K562 (cell line): ENCODE measurements around the gene NEUROG1. TPM values are rescaled to one million over a fixed set of nuclear protein-coding genes. Genes with fewer than 3 reads are reported as not detected.

Experiments used
- ATAC-seq: fragments of 200-7000 bp; cut with Tn5 transposase; 3 replicates; pipeline ENCODE4 v1.9.1; 2020; ENCODE audit warnings: moderate library complexity
- BruUV-seq: library from RNA; stranded (reverse); fragments of 400-500 nt; replicated peaks from 2 replicates; lab custom pipeline; 2021; lab: Mats Ljungman, UMichigan
- CTCF ChIA-PET: fragments of 300-600 bp; formaldehyde crosslinking; extraction: SDS; loops from one replicate; lab custom pipeline; 2021; ENCODE audit warnings: low intra/inter-chr PET ratio; lab: Yijun Ruan, JAX
- POLR2A ChIA-PET: fragments of 300-600, 350-650 bp; sonication (Branson Sonifier 250); formaldehyde crosslinking; extraction: SDS; loops from one replicate; lab custom pipeline; 2021; ENCODE audit warnings: antibody characterized with exemption, inconsistent platforms; lab: Yijun Ruan, JAX
- DNase-seq, 4 experiments: peaks; one replicate each; pipeline versions ENCODE4 v3.0.0 to v3.0.0-alpha.2; 2011 to 2018; ENCODE audit warnings: low spot score in 3 of 4, mixed read lengths in 3 of 4; ENCODE audit errors: extremely low read depth in 1 of 4
- FAIRE-seq: peaks from 2 replicates; lab custom pipeline; 2011; peaks lifted over from hg19 to GRCh38; lab: Jason Lieb, UNC
- H2AFZ ChIP-seq: 2 replicates; pipeline ENCODE4 v1.6.0; 2011; ENCODE audit warnings: low read depth, low read length, control low read depth, inconsistent platforms
- H3K27ac ChIP-seq: fragments of 200-600 bp; 3 replicates; pipeline ENCODE4 v1.8.0; 2011; ENCODE audit warnings: low read depth, mild to moderate bottlenecking, control low read depth, inconsistent platforms, low read length, moderate library complexity, mixed read lengths; ENCODE audit errors: extremely low read depth
- H3K27me3 ChIP-seq, 2 experiments: fragments of 300-600 bp in 1 of 2; 2 replicates in 1 of 2; 3 replicates in 1 of 2; pipeline versions ENCODE4 v1.6.0 to v1.8.0; 2011; ENCODE audit warnings: inconsistent platforms in 2 of 2, low read length in 2 of 2, mild to moderate bottlenecking in 1 of 2, mixed read lengths in 1 of 2, moderate library complexity in 1 of 2; ENCODE audit not compliant: control insufficient read depth in 2 of 2, insufficient read depth in 2 of 2
- H3K36me3 ChIP-seq: fragments of 300-600 bp; 3 replicates; pipeline ENCODE4 v1.8.0; 2011; ENCODE audit warnings: mild to moderate bottlenecking, low read length, inconsistent platforms; ENCODE audit not compliant: control insufficient read depth, insufficient read depth
- H3K4me1 ChIP-seq, 2 experiments: fragments of 200-600 bp in 1 of 2; replicated peaks in 1 of 2; 2 replicates in 1 of 2; 3 replicates in 1 of 2; pipeline versions ENCODE4 v1.5.1 to v1.8.0; 2011; ENCODE audit warnings: inconsistent platforms in 2 of 2, low read length in 2 of 2, mild to moderate bottlenecking in 1 of 2, mixed read lengths in 1 of 2, moderate library complexity in 1 of 2; ENCODE audit not compliant: control insufficient read depth in 2 of 2, insufficient read depth in 2 of 2
- H3K4me2 ChIP-seq: 2 replicates; pipeline ENCODE4 v1.6.1; 2011; ENCODE audit warnings: low read length, control low read depth, inconsistent platforms, mixed read lengths; ENCODE audit not compliant: insufficient read depth
- H3K4me3 ChIP-seq: fragments of 200-600 bp; sonication (generic), shearing (Covaris generic); 2 replicates; pipeline ENCODE4 v1.5.1; 2016; ENCODE audit warnings: control low read depth, inconsistent platforms
- H3K79me2 ChIP-seq: fragments of 200-600 bp; 3 replicates; pipeline ENCODE4 v1.8.0; 2011; ENCODE audit warnings: low read length, inconsistent platforms; ENCODE audit not compliant: control insufficient read depth, insufficient read depth
- H3K9ac ChIP-seq, 2 experiments: 2 replicates each; pipeline versions ENCODE4 v1.6.0 to v1.6.1; 2011; ENCODE audit warnings: low read depth in 2 of 2, low read length in 2 of 2, control low read depth in 1 of 2, inconsistent platforms in 1 of 2, mild to moderate bottlenecking in 1 of 2, mixed read lengths in 1 of 2; ENCODE audit not compliant: insufficient read depth in 1 of 2
- H3K9me1 ChIP-seq: one replicate; pipeline ENCODE4 v1.6.0; 2011; ENCODE audit warnings: inconsistent platforms, mild to moderate bottlenecking, low read length, moderate library complexity; ENCODE audit not compliant: control insufficient read depth, insufficient read depth
- H3K9me3 ChIP-seq: replicated peaks from 2 replicates; pipeline ENCODE4 v1.5.1; 2011; ENCODE audit warnings: low read depth, low read length, inconsistent platforms; ENCODE audit not compliant: control insufficient read depth, insufficient read depth
- H4K20me1 ChIP-seq: replicated peaks from 2 replicates; pipeline ENCODE4 v1.6.1; 2011; ENCODE audit warnings: low read length, inconsistent platforms, mixed read lengths; ENCODE audit not compliant: control insufficient read depth, insufficient read depth
- ELF4 ChIP-seq: fragments of 450-650 bp; formaldehyde crosslinking; IDR thresholded peaks from 2 replicates; pipeline ENCODE4 v1.4.0; 2022; ENCODE audit warnings: missing genetic modification characterization
- MEIS2 ChIP-seq: fragments of 450-650 bp; IDR thresholded peaks from 2 replicates; pipeline ENCODE4 v1.6.1; 2014; ENCODE audit warnings: mild to moderate bottlenecking; ENCODE audit not compliant: partially characterized antibody
- SIRT6 ChIP-seq: IDR thresholded peaks from one replicate; pipeline ENCODE4 v1.6.1; 2012; ENCODE audit warnings: low read depth, mild to moderate bottlenecking, control low read depth, inconsistent platforms, low read length, moderate library complexity
- ZNF224 ChIP-seq: sonication (generic); formaldehyde crosslinking; IDR thresholded peaks from 2 replicates; pipeline ENCODE4 v1.8.0; 2022; ENCODE audit warnings: mild to moderate bottlenecking, missing genetic modification reagents
- ZNF717 ChIP-seq: fragments of 250-450 bp; sonication (Bioruptor Pico); IDR thresholded peaks from 2 replicates; pipeline ENCODE4 v1.5.0; 2021
- ZNF79 ChIP-seq: fragments of 250-450 bp; sonication (Bioruptor Pico); IDR thresholded peaks from 2 replicates; pipeline ENCODE4 v1.4.0; 2020; ENCODE audit warnings: low read depth, mild to moderate bottlenecking, moderate library complexity
- WGBS: fragments of 100-300 bp; shearing (Covaris generic); methylation state at CpG from one replicate; pipeline ENCODE4 v1.1.6; 2016; ENCODE audit warnings: low coverage, mixed read lengths; ENCODE audit not compliant: insufficient coverage; ENCODE audit errors: missing lambda C conversion rate; 5-methylcytosine and 5-hydroxymethylcytosine counted together
- in situ Hi-C: fragments of 300-500 bp; cut with MboI; formaldehyde crosslinking; loops from 4 replicates; pipeline ENCODE4 v1.15.0; 2018; ENCODE audit warnings: inconsistent platforms, mixed read lengths
- intact Hi-C: fragments of 100-400 bp; cut with micrococcal nuclease; formaldehyde crosslinking; loops from 2 replicates; pipeline ENCODE4 v1.14.2; 2022
- polyA plus RNA-seq, 8 experiments: library from polyadenylated mRNA; depleted of rRNA in 4 of 8; stranded (reverse) in 5 of 8; unstranded in 3 of 8; fragments of >200 nt; fragmentation: Nextera tagmentation in 2 of 8; fragmentation: Illumina TruSeq in 1 of 8; extraction: Ambion mirVana in 2 of 8; extraction: Trizol in 1 of 8; gene quantifications; 2 replicates each; pipeline versions ENCODE4 v1.2.1 to v1.2.3, GENCODE V29; 2011 to 2014; ENCODE audit warnings: inconsistent platforms in 1 of 8, missing spikeins in 1 of 8
- total RNA-seq, 7 experiments: library from RNA; depleted of rRNA in 6 of 7; stranded (reverse); fragments of >200 nt in 6 of 7; fragmentation: Illumina TruSeq in 2 of 7; extraction: Trizol in 2 of 7; gene quantifications; 2 replicates each; pipeline versions ENCODE4 v1.2.1 to v1.2.3, GENCODE V29; 2011 to 2021; ENCODE audit warnings: low replicate concordance in 1 of 7
- TF ChIP-seq, protein P1 (sequence below): sonication (generic); formaldehyde crosslinking; IDR thresholded peaks from 2 replicates; pipeline ENCODE4 v1.8.0; 2023; ENCODE audit warnings: mild to moderate bottlenecking, missing genetic modification reagents

The NEUROG1 gene
- total and polyA plus RNA-seq, 9 of the 15 experiments (the other 6 are each of a cell fraction or from before 2014, with no cell fraction given): not detected

DNA sequence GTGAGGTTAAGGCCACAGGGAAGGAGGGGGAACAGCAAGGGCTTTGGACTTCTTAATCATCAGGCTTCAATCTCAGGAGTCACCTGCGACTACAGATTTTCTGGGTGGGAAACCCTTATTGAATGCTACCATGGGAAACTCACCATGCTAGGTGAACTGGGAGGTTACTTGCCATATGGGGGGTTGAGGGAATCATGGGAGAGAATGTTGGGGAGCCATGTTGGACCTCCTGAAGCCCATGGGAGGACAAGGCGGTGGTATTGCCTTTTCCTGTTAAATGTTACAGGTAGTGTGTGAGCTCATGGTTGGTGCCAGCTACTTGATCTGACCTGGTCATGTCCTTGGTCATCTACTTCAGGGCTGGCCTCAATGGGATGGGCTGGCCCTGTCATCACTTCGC is 31.4 kb downstream of the NEUROG1 start:
- Histone ChIP-seq H3K27ac (no peak overlapping the region), H3K4me2 (no peak overlapping the region), H2AFZ (no peak overlapping the region), H3K4me3 (no peak overlapping the region), H3K4me1 (peaks cover 0 to 9% of the 10 kb centered on the region in 2 experiments; a peak in 2 of 5 replicates), H3K9ac (no peak overlapping the region), H3K9me3 (no peaks in the 10 kb centered on the region), H3K27me3 (peaks cover 0 to 3% of the 10 kb centered on the region in 2 experiments; a peak in 1 of 5 replicates), H3K9me1 (no peaks in the 10 kb centered on the region), H4K20me1 (no peaks in the 10 kb centered on the region), H3K36me3 (no peaks in the 10 kb centered on the region), H3K79me2 (no peaks in the 10 kb centered on the region)
- WGBS: 40% methylated on average over 3 of the region's 3 CpGs
- intact Hi-C loops (no loop called here), in situ Hi-C loops (no loop called here)
- DNase-seq (no peak), ATAC-seq (no peak), FAIRE-seq (no peak)
- ChIA-PET POLR2A (interaction anchor here (0.6 to 1.6 kb wide), 3 partner anchors 10 to 387 kb away, joined by 3 read pairs; no protein-coding TSS in a partner anchor), CTCF (no interaction called here)
- BruUV-seq: no TSS peak
- TF ChIP-seq ZNF717 (no peak), ZNF79 (no peak), SIRT6 (no peak), ZNF224 (CRISPR knock-in tag) (no peak), MEIS2 (no peak), ELF4 (CRISPR knock-in tag) (no peak)
- TF ChIP-seq, protein P1, sequence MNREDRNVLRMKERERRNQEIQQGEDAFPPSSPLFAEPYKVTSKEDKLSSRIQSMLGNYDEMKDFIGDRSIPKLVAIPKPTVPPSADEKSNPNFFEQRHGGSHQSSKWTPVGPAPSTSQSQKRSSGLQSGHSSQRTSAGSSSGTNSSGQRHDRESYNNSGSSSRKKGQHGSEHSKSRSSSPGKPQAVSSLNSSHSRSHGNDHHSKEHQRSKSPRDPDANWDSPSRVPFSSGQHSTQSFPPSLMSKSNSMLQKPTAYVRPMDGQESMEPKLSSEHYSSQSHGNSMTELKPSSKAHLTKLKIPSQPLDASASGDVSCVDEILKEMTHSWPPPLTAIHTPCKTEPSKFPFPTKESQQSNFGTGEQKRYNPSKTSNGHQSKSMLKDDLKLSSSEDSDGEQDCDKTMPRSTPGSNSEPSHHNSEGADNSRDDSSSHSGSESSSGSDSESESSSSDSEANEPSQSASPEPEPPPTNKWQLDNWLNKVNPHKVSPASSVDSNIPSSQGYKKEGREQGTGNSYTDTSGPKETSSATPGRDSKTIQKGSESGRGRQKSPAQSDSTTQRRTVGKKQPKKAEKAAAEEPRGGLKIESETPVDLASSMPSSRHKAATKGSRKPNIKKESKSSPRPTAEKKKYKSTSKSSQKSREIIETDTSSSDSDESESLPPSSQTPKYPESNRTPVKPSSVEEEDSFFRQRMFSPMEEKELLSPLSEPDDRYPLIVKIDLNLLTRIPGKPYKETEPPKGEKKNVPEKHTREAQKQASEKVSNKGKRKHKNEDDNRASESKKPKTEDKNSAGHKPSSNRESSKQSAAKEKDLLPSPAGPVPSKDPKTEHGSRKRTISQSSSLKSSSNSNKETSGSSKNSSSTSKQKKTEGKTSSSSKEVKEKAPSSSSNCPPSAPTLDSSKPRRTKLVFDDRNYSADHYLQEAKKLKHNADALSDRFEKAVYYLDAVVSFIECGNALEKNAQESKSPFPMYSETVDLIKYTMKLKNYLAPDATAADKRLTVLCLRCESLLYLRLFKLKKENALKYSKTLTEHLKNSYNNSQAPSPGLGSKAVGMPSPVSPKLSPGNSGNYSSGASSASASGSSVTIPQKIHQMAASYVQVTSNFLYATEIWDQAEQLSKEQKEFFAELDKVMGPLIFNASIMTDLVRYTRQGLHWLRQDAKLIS (CRISPR knock-in tag): no peak
